C1 segment of cervical spinal cord (tissue), 14 donors: ENCODE data around the gene S100A7.
"Not testable (repeated sequence)": the region's sequence is repeated elsewhere in the genome, so short reads cannot be mapped to it uniquely, and the experiment has no call there.

Experiments used
- DNase-seq, 14 donors: peaks; one replicate each; lab custom pipeline; 2025; lab: John Stamatoyannopoulos, UW

The S100A7 gene

DNA sequence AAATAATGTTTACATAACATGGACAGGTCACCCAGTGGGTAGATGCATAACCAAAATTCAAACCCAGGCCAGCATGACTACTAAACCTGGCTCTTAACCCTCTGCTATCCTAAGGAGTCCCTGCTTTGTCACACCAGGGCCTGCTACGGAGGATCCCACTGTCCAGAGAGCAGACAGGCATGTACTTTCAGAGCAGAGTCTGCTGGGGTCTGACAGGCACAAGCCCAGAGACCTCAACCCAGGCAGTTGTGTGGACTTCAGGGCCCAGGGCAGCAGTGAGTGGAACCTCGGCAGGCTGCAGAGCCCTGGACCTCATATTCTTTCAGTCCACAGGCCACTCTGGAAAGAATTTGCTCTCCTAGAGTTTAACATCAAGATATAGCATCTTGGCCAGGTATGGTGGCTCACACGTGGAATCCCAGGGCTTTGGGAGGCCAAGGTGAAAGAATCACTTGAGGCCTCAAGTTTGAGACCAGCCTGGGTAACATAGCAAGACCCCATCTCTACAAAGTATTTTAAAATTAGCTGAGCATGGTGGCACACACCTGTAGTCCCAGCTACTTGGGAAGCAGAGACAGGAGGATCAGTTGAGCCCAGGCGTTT lies 16.1 kb upstream of the S100A7 start:
- DNase-seq, result no peak

DNA sequence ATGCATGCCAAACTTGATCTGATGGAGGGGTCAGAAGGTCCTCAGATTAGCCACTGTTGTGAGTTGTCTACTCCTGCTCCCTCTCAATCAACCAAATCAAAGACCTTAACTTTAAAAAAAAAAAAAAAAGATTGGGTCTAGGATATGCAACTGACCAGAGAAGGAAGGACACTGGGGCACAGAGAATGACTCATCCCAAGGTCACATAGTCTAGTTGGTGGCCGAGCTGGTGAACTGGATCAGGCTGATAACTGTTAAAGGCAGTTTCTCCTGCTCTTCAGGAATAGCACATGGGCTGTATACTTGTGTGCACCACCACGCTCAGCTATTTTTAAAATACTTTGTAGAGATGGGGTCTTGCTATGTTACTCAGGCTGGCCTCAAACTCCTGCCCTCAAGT lies 14.8 kb upstream of the S100A7 start:
- no peak for DNase-seq

DNA sequence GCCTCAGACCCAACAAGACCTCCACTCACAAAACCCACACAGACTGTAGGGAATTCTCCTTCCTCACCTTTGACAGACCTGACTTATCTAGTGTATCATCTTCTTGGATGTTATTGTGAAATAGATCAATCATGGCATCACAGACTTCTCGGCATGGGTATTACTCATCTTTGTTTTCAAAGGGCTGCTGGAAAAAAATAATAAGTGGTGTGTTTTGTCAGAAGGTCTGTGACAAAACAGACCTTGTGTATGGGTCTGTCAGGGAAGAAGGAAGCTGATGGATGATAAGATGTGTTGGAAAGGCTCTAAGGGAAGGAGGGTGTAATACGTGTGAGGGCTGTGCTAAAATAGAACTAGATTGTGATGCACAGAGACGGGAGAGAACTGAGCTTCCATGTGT lies 13.9 kb upstream of the S100A7 start:
- DNase-seq, result no peak

DNA sequence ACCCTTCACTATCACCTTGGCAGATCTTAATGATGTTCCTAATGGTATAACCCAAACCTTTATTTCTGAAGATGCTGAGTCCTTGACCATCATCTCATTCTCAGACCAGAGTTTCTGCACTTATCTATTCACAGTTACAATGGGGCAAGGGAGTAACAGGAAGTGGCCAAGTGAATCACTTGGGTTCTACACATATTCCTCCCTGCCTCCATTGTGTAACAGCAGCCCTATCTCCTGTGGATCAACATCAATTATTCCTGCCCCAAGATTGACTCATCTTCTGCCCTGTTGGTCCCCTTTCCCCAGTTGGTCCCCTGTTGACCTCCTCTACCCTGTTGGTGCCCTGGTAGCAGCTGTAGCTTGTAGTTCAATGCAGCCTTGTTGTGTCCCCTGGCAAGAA lies 10.3 kb upstream of the S100A7 start:
- no peak for DNase-seq

DNA sequence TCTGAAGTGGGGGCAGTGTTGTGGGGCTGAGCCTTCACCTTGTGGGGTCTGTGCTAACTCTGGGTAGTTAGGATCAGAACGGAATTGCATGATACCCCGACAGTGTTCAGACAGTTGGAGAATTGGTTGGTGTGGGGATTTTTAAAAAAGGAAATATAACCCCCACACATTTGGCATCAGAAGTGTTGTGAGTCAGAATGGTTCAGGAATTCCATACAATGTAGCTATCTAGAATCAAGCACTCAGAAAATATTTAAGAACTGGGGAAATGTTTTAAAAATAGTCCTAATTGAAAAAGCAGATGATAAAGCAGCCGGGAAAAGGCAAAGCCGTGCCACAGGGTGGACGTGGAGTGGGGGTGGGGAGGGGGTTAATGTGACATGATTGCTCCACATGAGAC lies 6.5 kb upstream of the S100A7 start:
- no peak for DNase-seq

DNA sequence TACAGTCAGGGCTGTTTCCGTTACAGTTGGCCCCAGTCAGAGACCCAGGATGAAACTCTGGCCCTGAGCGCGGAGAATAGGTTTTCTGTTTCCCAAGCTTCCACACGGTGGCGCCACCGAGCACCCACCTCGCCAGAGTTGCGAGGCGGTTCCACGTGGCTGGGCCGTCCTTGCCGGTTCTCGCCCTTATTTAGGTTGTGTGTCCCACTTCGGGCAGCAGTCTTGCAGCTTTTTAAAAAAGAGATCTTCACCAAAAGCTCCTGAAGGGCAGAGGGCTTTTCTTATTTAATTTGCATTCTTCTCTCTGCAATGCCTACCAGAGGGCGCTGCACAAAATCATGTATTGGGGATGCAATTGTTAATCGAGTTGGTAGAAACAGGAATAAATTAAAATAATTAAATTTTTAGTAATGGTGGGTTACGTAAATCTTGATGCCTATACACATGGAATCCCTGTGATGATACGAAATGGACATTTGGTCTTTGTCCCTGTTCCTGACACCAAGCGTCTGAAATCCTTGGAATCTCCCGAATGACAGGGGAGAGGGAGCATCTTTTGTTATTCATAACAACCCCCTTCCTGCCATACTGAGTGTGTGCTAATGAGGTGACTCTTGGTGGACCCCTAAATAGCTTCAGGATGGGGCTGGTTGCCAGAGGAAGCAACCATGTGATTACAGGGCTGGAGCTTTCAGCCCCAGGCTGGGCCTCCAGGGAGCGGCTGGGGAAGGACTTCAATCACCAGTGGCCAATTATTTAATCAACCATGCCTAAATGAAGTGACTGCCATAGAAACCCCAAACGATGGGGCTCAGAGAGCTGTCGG lies 5.6 kb upstream of the S100A7 start:
- peak in 5 of 14 donors; percentile 2 to 12 (median 3) for DNase-seq

DNA sequence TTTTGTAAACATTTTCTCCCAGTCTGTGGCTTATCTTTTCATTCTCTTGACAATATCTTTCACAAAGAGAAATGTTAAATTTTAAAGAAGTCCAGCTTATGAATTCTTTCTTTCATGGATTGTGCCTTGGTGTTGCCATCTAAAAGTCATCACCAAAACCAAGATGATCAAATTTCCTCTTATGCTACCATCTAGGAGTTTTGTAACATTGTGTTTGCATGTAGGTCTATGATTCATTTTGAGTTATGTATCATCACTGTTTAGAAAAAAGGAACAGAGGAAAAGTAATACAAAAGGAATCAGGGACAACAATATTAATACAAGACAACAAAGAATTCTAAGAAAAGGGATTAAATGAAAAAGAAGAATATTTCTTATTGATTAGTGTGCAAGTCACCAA lies 2.3 kb upstream of the S100A7 start:
- not testable (repeated sequence) for DNase-seq

DNA sequence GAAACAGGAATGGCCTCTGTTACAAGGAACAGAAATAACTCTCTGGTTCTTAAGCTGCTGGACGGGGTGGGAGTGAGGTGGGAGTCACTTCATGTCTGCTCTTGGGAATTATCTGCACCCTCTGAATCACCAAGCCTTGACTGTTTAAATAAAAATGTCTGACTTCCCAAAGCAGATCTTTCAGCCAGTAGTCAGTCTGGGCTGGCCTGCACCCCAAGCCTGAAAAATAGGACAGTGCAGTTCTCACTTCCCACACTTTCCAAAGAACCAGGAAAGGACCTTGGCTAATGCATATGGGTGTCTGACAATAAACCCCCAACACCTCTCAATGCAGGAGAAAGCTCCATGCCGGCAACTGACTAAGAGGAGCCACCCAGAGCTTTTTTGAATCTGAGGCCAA lies 796 bp downstream of the S100A7 start:
- DNase-seq, result no peak

DNA sequence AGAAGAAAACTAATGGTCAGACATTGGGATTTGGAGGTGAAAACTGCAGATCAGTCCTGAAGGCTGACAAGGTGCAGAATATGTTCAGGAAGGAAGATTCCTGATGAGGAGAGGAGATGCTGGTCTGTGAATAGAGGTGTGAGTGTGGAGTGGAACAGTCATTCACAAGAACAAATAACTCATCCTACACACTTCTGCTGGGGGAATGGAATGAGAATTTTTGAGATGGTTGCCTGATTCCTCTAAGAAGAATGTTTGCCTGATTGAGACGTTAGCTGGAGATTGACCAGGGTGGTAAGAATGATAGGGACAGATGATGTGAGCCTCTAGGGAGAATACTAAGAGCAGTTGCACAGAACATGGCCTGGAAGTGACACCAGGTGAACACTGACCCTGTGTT lies 4.1 kb downstream of the S100A7 start:
- DNase-seq, result no peak

DNA sequence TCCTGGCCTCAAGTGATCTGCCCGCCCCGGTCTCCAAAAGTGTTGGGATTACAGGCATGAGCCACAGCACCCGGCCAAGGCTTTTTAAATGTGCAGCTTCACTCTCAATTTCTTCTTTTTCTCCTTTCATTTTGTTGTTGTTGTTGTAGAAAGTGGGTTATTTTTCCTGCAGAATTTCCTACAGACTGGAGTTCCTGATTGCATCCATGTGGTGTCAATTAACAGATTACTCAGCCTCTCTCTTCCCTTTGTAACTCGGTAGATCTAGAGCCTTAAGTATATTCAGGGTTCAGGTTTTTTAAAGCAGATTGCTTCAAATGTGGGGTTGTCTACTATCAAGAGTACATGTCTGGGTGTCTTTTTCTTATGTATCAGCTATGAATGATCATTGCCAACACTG lies 11.6 kb downstream of the S100A7 start:
- not testable (repeated sequence) for DNase-seq

DNA sequence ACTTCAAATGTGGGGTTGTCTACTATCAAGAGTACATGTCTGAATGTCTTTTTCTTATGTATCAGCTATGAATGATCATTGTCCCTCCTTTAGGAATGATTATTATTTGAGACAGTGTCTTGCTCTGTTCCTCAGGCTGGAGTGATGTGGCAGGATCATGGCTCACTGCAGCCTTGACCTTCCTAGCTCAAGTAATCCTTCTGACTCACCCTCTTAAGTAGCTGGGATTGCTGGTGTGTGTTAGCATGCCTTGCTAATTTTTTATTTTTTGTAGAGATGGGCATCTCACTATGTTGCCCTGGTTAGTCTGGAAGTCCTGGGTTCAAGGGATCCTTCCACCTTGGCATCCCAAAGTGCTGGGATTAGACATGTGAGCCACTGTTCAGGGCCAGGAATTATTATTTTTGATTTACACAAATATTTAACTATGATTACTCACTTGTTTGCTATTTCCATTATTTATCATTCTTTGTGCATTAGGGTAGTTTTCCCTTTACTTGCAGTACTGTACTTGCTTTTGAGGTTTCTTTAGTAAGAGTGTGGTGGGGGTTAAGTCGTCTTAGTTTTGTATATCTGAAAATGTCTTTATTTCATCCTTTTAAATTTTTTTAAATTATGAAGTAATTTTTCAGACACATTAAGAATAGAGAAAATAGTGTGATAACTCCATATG lies 12.8 kb downstream of the S100A7 start:
- DNase-seq, result no peak

DNA sequence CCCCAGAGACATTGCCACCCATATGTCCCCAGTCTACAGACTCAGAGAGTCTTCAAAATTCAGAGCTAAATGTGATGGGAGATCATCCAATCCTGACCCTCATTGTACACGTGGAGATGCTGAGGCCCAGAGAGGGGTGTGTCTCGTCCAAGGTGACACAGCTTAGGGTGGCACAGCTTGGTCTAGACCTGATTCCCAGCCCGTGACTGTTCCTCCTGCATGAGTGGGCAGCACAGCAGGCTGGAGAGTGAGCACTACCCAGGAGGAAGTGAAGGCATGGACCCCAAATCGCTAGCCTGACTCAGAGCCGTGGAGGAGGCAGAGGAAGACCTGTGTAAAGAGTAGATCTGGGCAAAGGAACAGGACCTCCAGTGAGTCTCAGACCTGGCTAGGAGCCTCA lies 16.4 kb downstream of the S100A7 start:
- no peak for DNase-seq

DNA sequence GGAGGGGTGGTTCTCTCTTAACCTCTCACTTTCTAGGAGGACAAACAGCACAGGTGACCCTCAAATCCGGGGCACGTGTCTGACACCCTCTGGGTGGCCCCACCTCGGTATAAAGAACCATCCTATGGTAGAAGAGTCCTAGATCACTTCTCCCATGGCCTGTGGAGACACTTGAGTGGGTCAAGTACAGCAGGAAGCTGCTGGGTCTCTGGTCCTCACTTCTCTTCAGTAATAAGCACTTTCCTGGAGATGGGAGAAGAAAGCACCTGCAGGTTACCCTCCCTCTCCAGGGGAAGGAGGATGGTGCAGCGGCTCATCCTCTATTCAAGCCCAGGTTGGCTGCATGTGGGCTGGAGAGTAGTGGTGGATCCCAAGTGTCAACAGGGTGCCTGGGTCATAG lies 17.0 kb downstream of the S100A7 start:
- no peak for DNase-seq

DNA sequence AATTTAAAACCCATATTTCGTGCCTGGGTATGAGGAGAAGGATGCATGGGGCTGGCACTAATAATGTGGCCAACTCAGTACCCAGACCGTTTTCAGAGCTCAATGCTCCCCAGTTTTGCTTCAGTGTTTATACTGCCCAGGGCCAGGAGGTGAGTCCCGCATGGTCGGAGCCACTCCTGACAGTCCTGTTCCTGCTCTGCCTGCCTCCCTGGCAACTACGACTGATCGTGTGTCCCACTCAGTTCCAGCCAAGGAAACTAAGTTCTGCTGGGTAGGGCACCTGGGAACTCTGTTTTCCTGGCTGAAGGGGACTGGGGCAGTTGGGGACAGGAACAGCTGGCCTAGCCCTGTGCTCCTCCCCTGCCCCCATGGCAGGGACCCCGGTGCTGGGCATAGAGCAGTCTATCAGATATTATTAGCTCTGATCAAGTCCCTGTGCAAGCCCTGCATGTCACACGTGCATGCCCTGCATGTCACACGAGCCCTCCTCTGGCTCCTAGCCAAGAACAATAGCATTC lies 19.2 kb downstream of the S100A7 start:
- DNase-seq, result no peak

DNA sequence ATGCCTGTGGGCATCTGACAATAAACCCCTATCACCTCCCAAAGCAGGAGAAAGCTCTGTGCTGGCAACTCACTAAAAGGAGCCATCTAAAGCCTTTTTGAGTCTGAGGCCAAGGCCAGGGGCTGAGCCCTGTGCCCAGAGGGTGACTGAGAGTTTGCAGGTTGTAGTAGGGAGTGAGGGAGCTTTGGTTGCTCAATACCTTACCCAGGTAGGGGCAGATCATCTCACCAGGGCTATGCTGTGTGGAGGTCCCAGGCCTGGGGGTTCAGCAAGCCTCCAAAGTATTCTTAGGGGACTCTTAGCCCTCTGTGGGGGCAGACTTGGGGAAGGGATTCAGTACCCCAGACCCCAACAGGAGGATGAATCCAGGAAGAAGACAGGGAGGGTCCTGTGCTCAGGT lies 21.2 kb downstream of the S100A7 start:
- DNase-seq, result no peak

DNA sequence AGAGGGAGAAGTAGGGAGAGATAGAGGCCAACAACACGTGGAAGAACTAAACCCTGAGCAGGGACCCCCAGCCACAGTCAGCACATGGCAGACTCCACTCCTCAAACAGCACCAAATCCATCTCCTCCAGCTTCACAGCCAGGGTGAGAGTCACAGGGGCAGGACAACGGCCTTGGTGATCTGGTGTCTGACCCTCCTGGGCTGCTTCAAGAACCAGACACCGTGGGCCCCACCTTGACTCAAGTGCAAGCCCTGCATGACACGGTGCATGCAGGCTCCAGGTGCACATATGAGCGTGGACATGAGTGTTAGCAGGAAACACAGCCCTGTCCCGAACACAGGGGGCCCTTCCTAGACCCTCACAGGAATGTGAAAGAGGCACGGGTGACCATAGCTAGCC lies 21.9 kb downstream of the S100A7 start:
- DNase-seq, result no peak

DNA sequence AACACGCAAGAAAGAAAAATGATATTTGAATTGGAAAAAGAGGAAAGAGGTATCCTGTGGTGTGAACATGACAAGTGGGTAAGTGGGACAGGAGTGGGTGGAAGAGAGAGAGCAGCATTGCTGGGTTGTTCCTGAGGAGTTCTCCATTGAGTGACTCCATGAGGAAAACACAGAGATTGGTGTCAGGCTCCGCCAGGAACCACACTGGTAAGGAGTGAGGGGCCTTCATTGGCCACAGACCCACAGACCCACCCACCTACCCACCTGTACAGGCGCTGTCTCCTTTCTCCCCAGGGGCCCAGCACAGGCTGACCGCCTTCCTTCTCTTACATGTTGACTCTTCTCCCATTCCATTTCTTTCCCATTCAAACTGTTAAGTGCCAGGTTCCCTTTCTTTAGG lies 23.2 kb downstream of the S100A7 start:
- DNase-seq, result no peak

DNA sequence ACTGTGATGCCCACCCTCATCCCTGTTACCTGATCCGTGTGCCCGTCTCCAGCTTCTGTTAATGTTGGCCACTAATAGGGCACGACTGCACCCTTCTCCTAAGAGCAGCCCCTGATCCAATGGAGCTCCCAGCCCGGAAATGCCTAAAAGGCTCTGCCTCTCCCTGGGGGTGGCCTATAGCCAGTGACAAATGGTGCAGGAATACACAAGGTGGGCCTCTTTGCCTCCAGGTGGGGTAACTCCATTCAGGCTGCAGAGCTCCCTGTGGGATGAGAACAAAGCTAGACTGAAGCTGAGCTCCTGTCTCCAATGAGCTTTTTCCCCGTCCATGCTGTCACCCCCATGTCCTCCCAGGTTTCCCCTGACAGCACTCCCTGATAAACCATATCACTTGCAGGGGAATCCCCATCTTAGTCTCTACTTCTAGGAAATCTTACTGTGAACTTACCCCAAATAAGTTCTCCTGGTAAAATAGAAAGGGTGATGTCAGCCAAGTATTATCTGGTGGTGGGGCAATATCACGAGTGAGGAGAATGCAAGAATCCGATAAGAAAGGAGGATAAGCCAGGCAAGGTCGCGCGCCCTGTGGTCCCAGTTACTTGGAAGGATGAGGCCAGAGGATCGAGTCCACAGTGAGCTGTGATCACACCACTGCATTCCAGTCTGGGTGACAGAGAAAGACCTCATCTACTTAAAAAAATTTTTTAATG lies 25.6 kb downstream of the S100A7 start:
- no peak for DNase-seq

DNA sequence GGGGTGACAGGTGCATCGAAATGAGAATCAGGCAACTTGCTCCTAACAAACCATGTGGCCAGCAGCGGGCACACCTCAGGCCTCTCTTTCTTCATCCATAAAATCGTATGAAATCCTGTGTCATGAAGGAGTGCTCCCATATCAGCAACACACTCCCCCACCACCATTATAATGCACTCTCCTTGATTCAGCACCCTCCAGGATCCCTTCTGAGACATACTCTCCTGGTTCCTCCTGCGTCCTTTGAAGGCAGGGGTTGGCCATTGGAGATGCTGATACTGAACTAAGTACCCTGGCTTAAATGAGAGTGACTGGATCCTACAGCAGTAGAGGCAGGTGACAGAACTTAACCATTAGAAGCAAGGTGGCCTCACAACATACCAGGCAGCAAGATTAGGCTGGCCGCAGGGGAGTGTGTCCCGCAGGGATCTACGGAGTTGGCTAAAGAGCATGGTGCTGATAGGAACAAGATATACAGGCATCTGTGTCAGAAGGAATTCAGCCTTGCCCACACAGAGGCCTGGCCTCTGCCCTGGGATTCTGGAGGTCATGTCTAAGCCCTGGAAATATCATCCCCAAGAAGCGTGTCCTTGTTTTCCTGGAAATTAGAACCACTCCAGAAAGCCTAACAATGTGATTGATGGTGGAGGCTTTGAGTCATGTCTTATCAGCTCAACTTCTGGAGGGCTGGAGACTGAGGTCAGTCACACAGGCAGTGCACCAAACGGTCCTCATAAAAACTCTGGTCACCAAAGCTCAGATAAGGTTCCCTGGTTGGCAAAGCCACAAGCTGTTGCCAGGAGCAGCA lies 27.4 kb downstream of the S100A7 start:
- no peak for DNase-seq

DNA sequence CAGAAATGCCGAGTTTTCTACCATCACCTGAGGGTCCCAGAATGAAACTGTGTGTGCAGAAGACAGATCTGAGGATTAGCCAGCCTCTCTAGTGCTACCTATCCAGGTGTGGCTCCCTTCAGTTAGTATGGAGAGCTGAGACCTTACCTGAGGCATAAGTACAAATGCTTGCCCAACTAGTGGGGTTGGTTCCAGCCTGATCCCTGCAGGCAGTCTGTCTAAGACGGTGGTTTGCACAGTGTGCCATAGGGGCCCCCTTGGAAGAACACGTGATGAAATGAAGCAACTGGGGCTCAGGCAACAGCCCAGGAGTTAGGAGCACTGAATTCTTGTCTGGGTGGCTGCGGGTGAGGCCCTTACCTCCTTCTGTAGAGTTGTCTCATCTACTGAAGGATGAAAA lies 28.5 kb downstream of the S100A7 start:
- no peak for DNase-seq

DNA sequence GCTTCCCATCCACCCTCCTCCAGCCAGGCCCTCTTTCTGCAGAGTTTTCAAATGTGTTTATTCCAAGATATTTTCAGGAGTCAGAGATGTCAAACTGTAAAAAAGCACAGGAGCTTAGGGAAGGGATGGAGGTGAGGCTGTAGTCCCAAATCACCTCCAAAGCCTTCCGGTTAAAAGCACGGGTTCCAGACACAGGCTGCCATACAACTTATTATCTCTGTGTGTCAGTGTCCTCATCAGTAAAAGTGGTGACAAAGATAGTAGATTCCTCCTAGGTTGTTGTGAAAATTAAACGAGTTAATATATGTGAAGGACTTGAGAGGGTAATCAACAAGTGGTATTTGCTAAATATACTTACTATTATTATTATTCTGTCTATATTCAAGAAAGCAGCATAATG lies 29.0 kb downstream of the S100A7 start:
- no peak for DNase-seq
